GM23338 (cell line): ENCODE results near the gene CCDC69. TPM values are rescaled to one million over a fixed set of nuclear protein-coding genes. Genes with fewer than 3 reads are reported as not detected.
A peak's percentile ranks its signal among the peaks of the same experiment; 100 is the strongest.

Experiments
- ATAC-seq: fragments of 200-7000 bp; cut with Tn5 transposase; 3 replicates; pipeline ENCODE4 v1.9.1; 2020
- DNase-seq: peaks from one replicate; pipeline ENCODE4 v3.0.0-alpha.2; 2015; ENCODE audit warnings: low spot score
- H2AFZ ChIP-seq: fragments of 200-600 bp; sonication (generic); 2 replicates; pipeline ENCODE4 v1.8.0; 2016; ENCODE audit warnings: antibody characterized with exemption, mild to moderate bottlenecking, moderate library complexity
- H3F3A ChIP-seq: fragments of 200-600 bp; sonication (generic); replicated peaks from 2 replicates; pipeline ENCODE4 v1.8.0; 2017; ENCODE audit warnings: antibody characterized with exemption, mixed run types, low read depth
- H3K27ac ChIP-seq: fragments of 200-600 bp; sonication (generic); 2 replicates; pipeline ENCODE4 v1.6.1; 2016; ENCODE audit warnings: low read depth
- H3K27me3 ChIP-seq: fragments of 200-600 bp; sonication (generic); 2 replicates; pipeline ENCODE4 v1.8.0; 2016; ENCODE audit warnings: mild to moderate bottlenecking, mixed run types, moderate library complexity; ENCODE audit not compliant: insufficient read depth
- H3K36me3 ChIP-seq: fragments of 200-600 bp; sonication (generic); 2 replicates; pipeline ENCODE4 v1.8.0; 2016; ENCODE audit warnings: mild to moderate bottlenecking; ENCODE audit not compliant: insufficient read depth
- H3K4me1 ChIP-seq: fragments of 200-600 bp; sonication (generic); 2 replicates; pipeline ENCODE4 v1.8.0; 2016; ENCODE audit warnings: mild to moderate bottlenecking, moderate library complexity; ENCODE audit not compliant: insufficient read depth
- H3K4me2 ChIP-seq: fragments of 200-600 bp; sonication (generic); 2 replicates; pipeline ENCODE4 v1.7.1; 2017; ENCODE audit warnings: mixed run types
- H3K4me3 ChIP-seq: fragments of 200-600 bp; sonication (generic); 2 replicates; pipeline ENCODE4 v1.6.1; 2016; ENCODE audit warnings: mixed run types
- H3K79me2 ChIP-seq: fragments of 200-600 bp; sonication (generic); replicated peaks from 2 replicates; pipeline ENCODE4 v1.8.0; 2017; ENCODE audit warnings: mild to moderate bottlenecking; ENCODE audit not compliant: insufficient read depth
- H3K9me2 ChIP-seq: fragments of 200-600 bp; sonication (generic); 2 replicates; pipeline ENCODE4 v1.8.0; 2017; ENCODE audit not compliant: insufficient read depth
- H4K20me1 ChIP-seq: fragments of 200-600 bp; sonication (generic); replicated peaks from 2 replicates; pipeline ENCODE4 v1.8.0; 2017; ENCODE audit warnings: mild to moderate bottlenecking; ENCODE audit not compliant: insufficient read depth
- H3K27ac Mint-ChIP-seq: 2 replicates; pipeline ENCODE4 v1.8.0; 2020; ENCODE audit warnings: inconsistent platforms, mild to moderate bottlenecking, moderate library complexity, mixed read lengths
- H3K27me3 Mint-ChIP-seq: 3 replicates; pipeline ENCODE4 v1.8.0; 2022; ENCODE audit warnings: low read depth, mild to moderate bottlenecking, moderate library complexity, mixed read lengths, inconsistent platforms; ENCODE audit not compliant: insufficient read depth, poor library complexity
- H3K36me3 Mint-ChIP-seq: 3 replicates; pipeline ENCODE4 v1.8.0; 2021; ENCODE audit warnings: low read depth, mild to moderate bottlenecking, inconsistent platforms, moderate library complexity, mixed read lengths
- H3K4me1 Mint-ChIP-seq: 3 replicates; pipeline ENCODE4 v1.8.0; 2020; ENCODE audit warnings: mild to moderate bottlenecking, inconsistent platforms, mixed read lengths
- H3K4me3 Mint-ChIP-seq: 3 replicates; pipeline ENCODE4 v1.8.0; 2021; ENCODE audit warnings: moderate library complexity, mild to moderate bottlenecking, inconsistent platforms, mixed read lengths
- H3K9me3 Mint-ChIP-seq: 3 replicates; pipeline ENCODE4 v1.8.0; 2020; ENCODE audit warnings: moderate library complexity, mild to moderate bottlenecking, inconsistent platforms, mixed read lengths
- CREB1 ChIP-seq: fragments of 250-450 bp; sonication (Bioruptor Pico); IDR thresholded peaks from 2 replicates; pipeline ENCODE4 v1.5.0; 2020; ENCODE audit warnings: low read depth, mild to moderate bottlenecking, moderate library complexity
- EZH2 ChIP-seq: fragments of 200-600 bp; sonication (generic); IDR thresholded peaks from one replicate; pipeline ENCODE4 v1.8.0; 2017; ENCODE audit warnings: antibody characterized with exemption, mild to moderate bottlenecking, low read depth; ENCODE audit not compliant: unreplicated experiment
- EZH2phosphoT487 ChIP-seq: fragments of 200-600 bp; sonication (generic); IDR thresholded peaks from one replicate; pipeline ENCODE4 v1.8.1; 2018; ENCODE audit warnings: antibody characterized with exemption; ENCODE audit not compliant: unreplicated experiment
- JUNB ChIP-seq: IDR thresholded peaks from one replicate; pipeline ENCODE4 v1.6.1; 2016; ENCODE audit warnings: antibody characterized with exemption; ENCODE audit not compliant: unreplicated experiment
- NANOG ChIP-seq: IDR thresholded peaks from 2 replicates; pipeline ENCODE4 v1.6.1; 2016; ENCODE audit warnings: antibody characterized with exemption, borderline replicate concordance
- POLR2AphosphoS5 ChIP-seq: IDR thresholded peaks from 2 replicates; pipeline ENCODE4 v1.6.1; 2016; ENCODE audit warnings: antibody characterized with exemption, low read depth
- STAT1 ChIP-seq: IDR thresholded peaks from one replicate; pipeline ENCODE4 v1.6.1; 2016; ENCODE audit warnings: antibody characterized with exemption; ENCODE audit not compliant: unreplicated experiment
- ZNF114 ChIP-seq: fragments of 250-450 bp; sonication (Bioruptor Pico); IDR thresholded peaks from 2 replicates; pipeline ENCODE4 v1.5.0; 2020; ENCODE audit warnings: mild to moderate bottlenecking, moderate library complexity
- polyA plus RNA-seq: library from polyadenylated mRNA; unstranded; fragments of >200 nt; fragmentation: Nextera tagmentation; extraction: Ambion mirVana; gene quantifications from 2 replicates; pipeline ENCODE4 v1.2.1, GENCODE V29; 2016
- total RNA-seq: library from RNA; depleted of rRNA; stranded (reverse); fragments of >200 nt; shearing (Covaris generic); gene quantifications from 2 replicates; pipeline ENCODE4 v1.2.3, GENCODE V29; 2014
- TF ChIP-seq, protein P1 (sequence below): IDR thresholded peaks from 2 replicates; pipeline ENCODE4 v1.6.1; 2016; ENCODE audit warnings: antibody characterized with exemption
- TF ChIP-seq, protein P2 (sequence below): fragments of 250-450 bp; sonication (Bioruptor Pico); IDR thresholded peaks from 2 replicates; pipeline ENCODE4 v1.5.0; 2020; ENCODE audit warnings: mild to moderate bottlenecking, moderate library complexity
- TF ChIP-seq, protein P3 (sequence below), 2 experiments: fragments of 200-600 bp in 1 of 2; sonication (generic) in 1 of 2; conservative IDR thresholded peaks; 2 replicates each; pipeline versions ENCODE4 v1.5.1 to v1.6.1; 2016 to 2017; ENCODE audit warnings: antibody characterized with exemption in 2 of 2, low read depth in 2 of 2, mild to moderate bottlenecking in 2 of 2, moderate library complexity in 1 of 2
- TF ChIP-seq, protein P4 (sequence below): IDR thresholded peaks from one replicate; pipeline ENCODE4 v1.6.1; 2018; ENCODE audit warnings: antibody characterized with exemption; ENCODE audit not compliant: unreplicated experiment

Gene CCDC69
- total and polyA plus RNA-seq, 2 experiments from 2014 or later, result 2.7 to 5.3 TPM

DNA sequence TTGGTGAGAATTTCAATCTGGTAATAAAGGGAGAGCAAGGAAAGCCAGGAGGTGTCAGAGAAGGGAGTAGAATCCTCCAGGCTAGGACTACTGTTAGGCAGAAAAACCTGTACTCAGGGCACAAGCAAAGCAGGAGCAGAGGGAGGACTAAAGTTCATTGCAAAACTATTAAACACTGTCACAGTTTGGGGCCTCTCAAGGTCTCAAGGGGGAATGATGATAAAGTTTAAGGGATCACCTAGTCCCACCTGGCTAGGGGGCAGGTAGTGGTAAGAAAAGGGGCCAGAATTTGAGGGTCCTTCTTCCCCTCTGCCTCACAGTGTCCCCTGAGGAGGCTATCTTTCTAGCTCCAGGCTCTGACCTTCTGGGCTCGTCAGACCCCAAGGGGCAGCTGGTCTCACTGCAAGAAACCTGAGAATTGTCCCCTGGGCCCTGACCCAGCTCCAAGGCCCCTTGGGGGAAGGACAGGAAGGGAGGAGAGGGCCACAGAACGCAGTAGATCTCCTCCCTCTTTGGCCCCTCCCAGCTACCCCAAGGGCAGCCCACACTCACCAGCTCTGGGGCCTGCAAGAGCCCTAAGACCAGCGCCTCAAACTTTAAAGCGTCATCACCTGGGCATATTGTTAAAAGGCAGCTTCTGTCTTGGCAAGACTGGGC, 974 bp downstream of the CCDC69 start:
- H3K27ac Mint-ChIP-seq, result no peak overlapping the region
- TF ChIP-seq STAT1 (no peak), NANOG (no peak), EZH2phosphoT487 (no peak), POLR2AphosphoS5 (no peak), ZNF114 (CRISPR knock-in tag) (no peak), CREB1 (no peak), EZH2 (no peak), JUNB (no peak)
- TF ChIP-seq, protein P1, sequence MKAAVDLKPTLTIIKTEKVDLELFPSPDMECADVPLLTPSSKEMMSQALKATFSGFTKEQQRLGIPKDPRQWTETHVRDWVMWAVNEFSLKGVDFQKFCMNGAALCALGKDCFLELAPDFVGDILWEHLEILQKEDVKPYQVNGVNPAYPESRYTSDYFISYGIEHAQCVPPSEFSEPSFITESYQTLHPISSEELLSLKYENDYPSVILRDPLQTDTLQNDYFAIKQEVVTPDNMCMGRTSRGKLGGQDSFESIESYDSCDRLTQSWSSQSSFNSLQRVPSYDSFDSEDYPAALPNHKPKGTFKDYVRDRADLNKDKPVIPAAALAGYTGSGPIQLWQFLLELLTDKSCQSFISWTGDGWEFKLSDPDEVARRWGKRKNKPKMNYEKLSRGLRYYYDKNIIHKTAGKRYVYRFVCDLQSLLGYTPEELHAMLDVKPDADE, result no peak
- TF ChIP-seq, protein P2, sequence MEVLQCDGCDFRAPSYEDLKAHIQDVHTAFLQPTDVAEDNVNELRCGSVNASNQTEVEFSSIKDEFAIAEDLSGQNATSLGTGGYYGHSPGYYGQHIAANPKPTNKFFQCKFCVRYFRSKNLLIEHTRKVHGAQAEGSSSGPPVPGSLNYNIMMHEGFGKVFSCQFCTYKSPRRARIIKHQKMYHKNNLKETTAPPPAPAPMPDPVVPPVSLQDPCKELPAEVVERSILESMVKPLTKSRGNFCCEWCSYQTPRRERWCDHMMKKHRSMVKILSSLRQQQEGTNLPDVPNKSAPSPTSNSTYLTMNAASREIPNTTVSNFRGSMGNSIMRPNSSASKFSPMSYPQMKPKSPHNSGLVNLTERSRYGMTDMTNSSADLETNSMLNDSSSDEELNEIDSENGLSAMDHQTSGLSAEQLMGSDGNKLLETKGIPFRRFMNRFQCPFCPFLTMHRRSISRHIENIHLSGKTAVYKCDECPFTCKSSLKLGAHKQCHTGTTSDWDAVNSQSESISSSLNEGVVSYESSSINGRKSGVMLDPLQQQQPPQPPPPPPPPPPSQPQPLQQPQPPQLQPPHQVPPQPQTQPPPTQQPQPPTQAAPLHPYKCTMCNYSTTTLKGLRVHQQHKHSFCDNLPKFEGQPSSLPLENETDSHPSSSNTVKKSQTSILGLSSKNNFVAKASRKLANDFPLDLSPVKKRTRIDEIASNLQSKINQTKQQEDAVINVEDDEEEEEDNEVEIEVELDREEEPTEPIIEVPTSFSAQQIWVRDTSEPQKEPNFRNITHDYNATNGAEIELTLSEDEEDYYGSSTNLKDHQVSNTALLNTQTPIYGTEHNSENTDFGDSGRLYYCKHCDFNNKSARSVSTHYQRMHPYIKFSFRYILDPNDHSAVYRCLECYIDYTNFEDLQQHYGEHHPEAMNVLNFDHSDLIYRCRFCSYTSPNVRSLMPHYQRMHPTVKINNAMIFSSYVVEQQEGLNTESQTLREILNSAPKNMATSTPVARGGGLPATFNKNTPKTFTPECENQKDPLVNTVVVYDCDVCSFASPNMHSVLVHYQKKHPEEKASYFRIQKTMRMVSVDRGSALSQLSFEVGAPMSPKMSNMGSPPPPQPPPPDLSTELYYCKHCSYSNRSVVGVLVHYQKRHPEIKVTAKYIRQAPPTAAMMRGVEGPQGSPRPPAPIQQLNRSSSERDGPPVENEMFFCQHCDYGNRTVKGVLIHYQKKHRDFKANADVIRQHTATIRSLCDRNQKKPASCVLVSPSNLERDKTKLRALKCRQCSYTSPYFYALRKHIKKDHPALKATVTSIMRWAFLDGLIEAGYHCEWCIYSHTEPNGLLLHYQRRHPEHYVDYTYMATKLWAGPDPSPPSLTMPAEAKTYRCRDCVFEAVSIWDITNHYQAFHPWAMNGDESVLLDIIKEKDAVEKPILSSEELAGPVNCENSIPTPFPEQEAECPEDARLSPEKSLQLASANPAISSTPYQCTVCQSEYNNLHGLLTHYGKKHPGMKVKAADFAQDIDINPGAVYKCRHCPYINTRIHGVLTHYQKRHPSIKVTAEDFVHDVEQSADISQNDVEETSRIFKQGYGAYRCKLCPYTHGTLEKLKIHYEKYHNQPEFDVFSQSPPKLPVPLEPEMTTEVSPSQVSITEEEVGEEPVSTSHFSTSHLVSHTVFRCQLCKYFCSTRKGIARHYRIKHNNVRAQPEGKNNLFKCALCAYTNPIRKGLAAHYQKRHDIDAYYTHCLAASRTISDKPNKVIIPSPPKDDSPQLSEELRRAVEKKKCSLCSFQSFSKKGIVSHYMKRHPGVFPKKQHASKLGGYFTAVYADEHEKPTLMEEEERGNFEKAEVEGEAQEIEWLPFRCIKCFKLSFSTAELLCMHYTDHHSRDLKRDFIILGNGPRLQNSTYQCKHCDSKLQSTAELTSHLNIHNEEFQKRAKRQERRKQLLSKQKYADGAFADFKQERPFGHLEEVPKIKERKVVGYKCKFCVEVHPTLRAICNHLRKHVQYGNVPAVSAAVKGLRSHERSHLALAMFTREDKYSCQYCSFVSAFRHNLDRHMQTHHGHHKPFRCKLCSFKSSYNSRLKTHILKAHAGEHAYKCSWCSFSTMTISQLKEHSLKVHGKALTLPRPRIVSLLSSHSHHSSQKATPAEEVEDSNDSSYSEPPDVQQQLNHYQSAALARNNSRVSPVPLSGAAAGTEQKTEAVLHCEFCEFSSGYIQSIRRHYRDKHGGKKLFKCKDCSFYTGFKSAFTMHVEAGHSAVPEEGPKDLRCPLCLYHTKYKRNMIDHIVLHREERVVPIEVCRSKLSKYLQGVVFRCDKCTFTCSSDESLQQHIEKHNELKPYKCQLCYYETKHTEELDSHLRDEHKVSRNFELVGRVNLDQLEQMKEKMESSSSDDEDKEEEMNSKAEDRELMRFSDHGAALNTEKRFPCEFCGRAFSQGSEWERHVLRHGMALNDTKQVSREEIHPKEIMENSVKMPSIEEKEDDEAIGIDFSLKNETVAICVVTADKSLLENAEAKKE, result no peak
- TF ChIP-seq, protein P3, sequence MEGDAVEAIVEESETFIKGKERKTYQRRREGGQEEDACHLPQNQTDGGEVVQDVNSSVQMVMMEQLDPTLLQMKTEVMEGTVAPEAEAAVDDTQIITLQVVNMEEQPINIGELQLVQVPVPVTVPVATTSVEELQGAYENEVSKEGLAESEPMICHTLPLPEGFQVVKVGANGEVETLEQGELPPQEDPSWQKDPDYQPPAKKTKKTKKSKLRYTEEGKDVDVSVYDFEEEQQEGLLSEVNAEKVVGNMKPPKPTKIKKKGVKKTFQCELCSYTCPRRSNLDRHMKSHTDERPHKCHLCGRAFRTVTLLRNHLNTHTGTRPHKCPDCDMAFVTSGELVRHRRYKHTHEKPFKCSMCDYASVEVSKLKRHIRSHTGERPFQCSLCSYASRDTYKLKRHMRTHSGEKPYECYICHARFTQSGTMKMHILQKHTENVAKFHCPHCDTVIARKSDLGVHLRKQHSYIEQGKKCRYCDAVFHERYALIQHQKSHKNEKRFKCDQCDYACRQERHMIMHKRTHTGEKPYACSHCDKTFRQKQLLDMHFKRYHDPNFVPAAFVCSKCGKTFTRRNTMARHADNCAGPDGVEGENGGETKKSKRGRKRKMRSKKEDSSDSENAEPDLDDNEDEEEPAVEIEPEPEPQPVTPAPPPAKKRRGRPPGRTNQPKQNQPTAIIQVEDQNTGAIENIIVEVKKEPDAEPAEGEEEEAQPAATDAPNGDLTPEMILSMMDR (conservative IDR thresholded peaks at IDR 0.05; ENCODE audit: low read depth in 2 of 2), result no peak
- TF ChIP-seq, protein P4, sequence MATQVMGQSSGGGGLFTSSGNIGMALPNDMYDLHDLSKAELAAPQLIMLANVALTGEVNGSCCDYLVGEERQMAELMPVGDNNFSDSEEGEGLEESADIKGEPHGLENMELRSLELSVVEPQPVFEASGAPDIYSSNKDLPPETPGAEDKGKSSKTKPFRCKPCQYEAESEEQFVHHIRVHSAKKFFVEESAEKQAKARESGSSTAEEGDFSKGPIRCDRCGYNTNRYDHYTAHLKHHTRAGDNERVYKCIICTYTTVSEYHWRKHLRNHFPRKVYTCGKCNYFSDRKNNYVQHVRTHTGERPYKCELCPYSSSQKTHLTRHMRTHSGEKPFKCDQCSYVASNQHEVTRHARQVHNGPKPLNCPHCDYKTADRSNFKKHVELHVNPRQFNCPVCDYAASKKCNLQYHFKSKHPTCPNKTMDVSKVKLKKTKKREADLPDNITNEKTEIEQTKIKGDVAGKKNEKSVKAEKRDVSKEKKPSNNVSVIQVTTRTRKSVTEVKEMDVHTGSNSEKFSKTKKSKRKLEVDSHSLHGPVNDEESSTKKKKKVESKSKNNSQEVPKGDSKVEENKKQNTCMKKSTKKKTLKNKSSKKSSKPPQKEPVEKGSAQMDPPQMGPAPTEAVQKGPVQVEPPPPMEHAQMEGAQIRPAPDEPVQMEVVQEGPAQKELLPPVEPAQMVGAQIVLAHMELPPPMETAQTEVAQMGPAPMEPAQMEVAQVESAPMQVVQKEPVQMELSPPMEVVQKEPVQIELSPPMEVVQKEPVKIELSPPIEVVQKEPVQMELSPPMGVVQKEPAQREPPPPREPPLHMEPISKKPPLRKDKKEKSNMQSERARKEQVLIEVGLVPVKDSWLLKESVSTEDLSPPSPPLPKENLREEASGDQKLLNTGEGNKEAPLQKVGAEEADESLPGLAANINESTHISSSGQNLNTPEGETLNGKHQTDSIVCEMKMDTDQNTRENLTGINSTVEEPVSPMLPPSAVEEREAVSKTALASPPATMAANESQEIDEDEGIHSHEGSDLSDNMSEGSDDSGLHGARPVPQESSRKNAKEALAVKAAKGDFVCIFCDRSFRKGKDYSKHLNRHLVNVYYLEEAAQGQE, result no peak
- H3K27ac ChIP-seq, result no peak overlapping the region
- H3K27me3 Mint-ChIP-seq, result peaks cover 10% of the 10 kb centered on the region
- DNase-seq (peak; percentile 58), ATAC-seq (peak; percentile 62)
- H3K9me2 ChIP-seq, result no peaks in the 10 kb centered on the region
- H3K27me3 ChIP-seq, result peaks cover 5% of the 10 kb centered on the region; the same call in 1 of the 2 replicates
- no peaks in the 10 kb centered on the region; the same call in 2 of the 3 replicates for H3K36me3 Mint-ChIP-seq
- no peaks in the 10 kb centered on the region for H3K36me3 ChIP-seq
- no peaks in the 10 kb centered on the region for H3K79me2 ChIP-seq
- peak overlapping the region; percentile 86 for H3K4me3 ChIP-seq
- no peaks in the 10 kb centered on the region for H3F3A ChIP-seq
- H3K4me3 Mint-ChIP-seq, result peak overlapping the region; percentile 79
- no peaks in the 10 kb centered on the region for H4K20me1 ChIP-seq
- H2AFZ ChIP-seq, result peak overlapping the region; percentile 95
- H3K4me2 ChIP-seq, result peak overlapping the region; percentile 88
- no peaks in the 10 kb centered on the region for H3K9me3 Mint-ChIP-seq
- H3K4me1 ChIP-seq, result peaks cover 18% of the 10 kb centered on the region
- peaks cover 14% of the 10 kb centered on the region for H3K4me1 Mint-ChIP-seq
